Keratinocyte (primary cell): ENCODE data around the gene DRICH1.

Experiments used
- CTCF ChIP-seq, 3 experiments: IDR thresholded peaks in 1 of 3; conservative IDR thresholded peaks in 1 of 3; optimal IDR thresholded peaks in 1 of 3; 2 replicates in 2 of 3; 3 replicates in 1 of 3; pipeline versions ENCODE3 to v1.5.1; 2011; ENCODE audit warnings: low read length in 3 of 3, mild to moderate bottlenecking in 3 of 3, moderate library complexity in 2 of 3, control low read depth in 1 of 3, inconsistent platforms in 1 of 3; ENCODE audit not compliant: insufficient read depth in 2 of 3; ENCODE audit errors: extremely low read depth in 1 of 3
- EZH2 ChIP-seq: IDR thresholded peaks from one replicate; pipeline ENCODE4 v1.6.1; 2012; ENCODE audit warnings: inconsistent platforms, mild to moderate bottlenecking, low read length, moderate library complexity

- TF ChIP-seq CTCF (optimal IDR thresholded peaks at IDR 0.05 in 1 of 3, IDR thresholded peaks at IDR 0.05 in 1 of 3, conservative IDR thresholded peaks at IDR 0.05 in 1 of 3; ENCODE audit: extremely low read depth in 1 of 3, insufficient read depth in 2 of 3, low read length in 3 of 3) (no peak), EZH2 (no peak)
Observed at GRCh38 chr22:23583836-23584235, 48.3 kb downstream of the DRICH1 start.
